ENCODE data around the gene NUDT9.

- TF ChIP-seq POLR2A (IDR thresholded peaks at IDR 0.05; ENCODE audit: low read depth, low read length): no peak
- no peak for TF ChIP-seq TAF1 (IDR thresholded peaks at IDR 0.05; ENCODE audit: borderline replicate concordance, low read depth, low read length)
- TF ChIP-seq POLR2AphosphoS5 (IDR thresholded peaks at IDR 0.05; ENCODE audit: low read depth, low read length): no peak
These were observed 36.5 kb downstream of the NUDT9 start for GRCh38 chr4:87458913-87459312.
